GM12878 (cell line): ENCODE data around the gene TAS2R9. TPM values are rescaled to one million over a fixed set of nuclear protein-coding genes. Genes with fewer than 3 reads are reported as not detected.

Experiments
- ATAC-seq: fragments of 200-7000 bp; cut with Tn5 transposase; 3 replicates; pipeline ENCODE4 v1.9.1; 2020; ENCODE audit warnings: mild to moderate bottlenecking, moderate library complexity
- BruUV-seq: library from RNA; stranded (reverse); fragments of 400-500 nt; replicated peaks from 2 replicates; lab custom pipeline; 2021; lab: Mats Ljungman, UMichigan
- CTCF ChIA-PET: fragments of 300-600 bp; sonication (Branson Sonifier 250); formaldehyde crosslinking; extraction: SDS; loops from one replicate; lab custom pipeline; 2021; ENCODE audit warnings: inconsistent platforms; lab: Yijun Ruan, JAX
- POLR2A ChIA-PET: fragments of 350-600 bp; formaldehyde crosslinking; extraction: SDS; loops from one replicate; lab custom pipeline; 2021; ENCODE audit warnings: inconsistent platforms; lab: Charles Lee
- RAD21 ChIA-PET: fragments of 300-600 bp; sonication (Branson Sonifier 250); formaldehyde crosslinking; loops from one replicate; lab custom pipeline; 2023; ENCODE audit warnings: antibody characterized with exemption; ENCODE audit not compliant: unreplicated experiment; lab: Charles Lee
- SMC1A ChIA-PET: fragments of 300-600 bp; sonication (Branson Sonifier 250); formaldehyde crosslinking; loops from one replicate; lab custom pipeline; 2023; ENCODE audit not compliant: unreplicated experiment, uncharacterized antibody; lab: Charles Lee
- DNase-seq: peaks from one replicate; pipeline ENCODE4 v3.0.0-alpha.2; 2011; ENCODE audit warnings: low read depth, low spot score
- FAIRE-seq: peaks from 3 replicates; lab custom pipeline; 2011; peaks lifted over from hg19 to GRCh38; lab: Jason Lieb, UNC
- H2AFZ ChIP-seq: 2 replicates; pipeline ENCODE4 v1.6.0; 2011; ENCODE audit warnings: low read depth, low read length, control low read depth; ENCODE audit not compliant: control insufficient read depth
- H3K27ac ChIP-seq: 2 replicates; pipeline ENCODE4 v1.5.1; 2011; ENCODE audit warnings: control low read depth; ENCODE audit not compliant: control insufficient read depth, insufficient read depth
- H3K27me3 ChIP-seq, 2 experiments: replicated peaks in 1 of 2; 2 replicates each; pipeline versions ENCODE4 v1.6.0 to v1.6.1; 2011; ENCODE audit warnings: low read length in 1 of 2; ENCODE audit not compliant: control insufficient read depth in 2 of 2, insufficient read depth in 2 of 2
- H3K36me3 ChIP-seq, 2 experiments: 2 replicates each; pipeline ENCODE4 v1.5.1; 2011; ENCODE audit warnings: low read length in 1 of 2; ENCODE audit not compliant: control insufficient read depth in 2 of 2, insufficient read depth in 2 of 2
- H3K4me1 ChIP-seq: 2 replicates; pipeline ENCODE4 v1.6.1; 2011; ENCODE audit warnings: mild to moderate bottlenecking, low read length, moderate library complexity, mixed read lengths; ENCODE audit not compliant: control insufficient read depth, insufficient read depth
- H3K4me2 ChIP-seq: 2 replicates; pipeline ENCODE4 v1.6.0; 2011; ENCODE audit warnings: control low read depth; ENCODE audit not compliant: control insufficient read depth, insufficient read depth
- H3K4me3 ChIP-seq: fragments of 200-600 bp; sonication (generic); 2 replicates; pipeline ENCODE4 v1.5.1; 2016
- H3K79me2 ChIP-seq: 2 replicates; pipeline ENCODE4 v1.6.0; 2011; ENCODE audit warnings: low read length; ENCODE audit not compliant: control insufficient read depth, insufficient read depth
- H3K9ac ChIP-seq: 2 replicates; pipeline ENCODE4 v1.8.0; 2011; ENCODE audit warnings: low read length, control low read depth, mixed read lengths; ENCODE audit not compliant: control insufficient read depth, insufficient read depth
- H3K9me3 ChIP-seq: replicated peaks from 3 replicates; pipeline ENCODE4 v1.5.1; 2011; ENCODE audit warnings: mild to moderate bottlenecking, low read length; ENCODE audit not compliant: control insufficient read depth, insufficient read depth
- H4K20me1 ChIP-seq: 2 replicates; pipeline ENCODE4 v1.6.0; 2011; ENCODE audit not compliant: control insufficient read depth, insufficient read depth
- BMI1 ChIP-seq: fragments of 450-650 bp; IDR thresholded peaks from 2 replicates; pipeline ENCODE4 v1.6.1; 2016; ENCODE audit warnings: mild to moderate bottlenecking, moderate library complexity, borderline replicate concordance
- CREM ChIP-seq: IDR thresholded peaks from 2 replicates; pipeline ENCODE4 v1.6.1; 2014; ENCODE audit warnings: antibody characterized with exemption, low read depth
- CUX1 ChIP-seq: IDR thresholded peaks from 2 replicates; pipeline ENCODE4 v1.6.1; 2012; ENCODE audit warnings: improper control_type of control experiment, low read depth, low read length; ENCODE audit not compliant: insufficient replicate concordance
- EP300 ChIP-seq, 2 experiments: fragments of 150-350 bp in 1 of 2; IDR thresholded peaks; 2 replicates each; pipeline ENCODE4 v1.6.1; 2011 to 2012; ENCODE audit warnings: low read depth in 2 of 2, low read length in 2 of 2, borderline replicate concordance in 1 of 2, improper control_type of control experiment in 1 of 2, inconsistent platforms in 1 of 2; ENCODE audit not compliant: control insufficient read depth in 1 of 2
- HDAC6 ChIP-seq: fragments of 200-600 bp; sonication (generic); IDR thresholded peaks from one replicate; pipeline ENCODE4 v1.8.0; 2017; ENCODE audit warnings: antibody characterized with exemption; ENCODE audit not compliant: unreplicated experiment
- IKZF2 ChIP-seq, 2 experiments: fragments of 450-650 bp; IDR thresholded peaks; 2 replicates each; pipeline ENCODE4 v1.6.1; 2017; ENCODE audit warnings: mild to moderate bottlenecking in 2 of 2, moderate library complexity in 2 of 2
- IRF3 ChIP-seq: fragments of 450-650 bp; IDR thresholded peaks from 2 replicates; pipeline ENCODE4 v1.6.1; 2014; ENCODE audit warnings: mild to moderate bottlenecking
- NBN ChIP-seq: fragments of 450-650 bp; IDR thresholded peaks from 2 replicates; pipeline ENCODE4 v1.6.1; 2016
- NFYB ChIP-seq: IDR thresholded peaks from 2 replicates; pipeline ENCODE4 v1.6.1; 2011; ENCODE audit warnings: low read depth, mild to moderate bottlenecking, low read length, improper control_type of control experiment, moderate library complexity; ENCODE audit not compliant: insufficient read depth
- NKRF ChIP-seq: fragments of 450-650 bp; conservative IDR thresholded peaks from 2 replicates; pipeline ENCODE4 v1.6.1; 2017; ENCODE audit warnings: mild to moderate bottlenecking, moderate library complexity
- NR2C1 ChIP-seq: fragments of 450-650 bp; IDR thresholded peaks from 2 replicates; pipeline ENCODE4 v1.6.1; 2017; ENCODE audit warnings: antibody characterized with exemption, mild to moderate bottlenecking, moderate library complexity
- SUPT20H ChIP-seq: IDR thresholded peaks from 2 replicates; pipeline ENCODE4 v1.6.1; 2011; ENCODE audit warnings: low read depth, mild to moderate bottlenecking, low read length, moderate library complexity, borderline replicate concordance; ENCODE audit not compliant: control insufficient read depth
- TCF7 ChIP-seq: IDR thresholded peaks from 2 replicates; pipeline ENCODE4 v1.6.1; 2014; ENCODE audit warnings: antibody characterized with exemption, borderline replicate concordance
- USF2 ChIP-seq: IDR thresholded peaks from 2 replicates; pipeline ENCODE4 v1.6.1; 2011; ENCODE audit warnings: low read depth, low read length, improper control_type of control experiment, borderline replicate concordance
- WGBS: methylation state at CpG from one replicate; pipeline ENCODE4 v1.1.6; 2016; ENCODE audit warnings: low lambda C conversion rate; ENCODE audit not compliant: insufficient replicate concordance, insufficient coverage; ENCODE audit errors: missing lambda C conversion rate; 5-methylcytosine and 5-hydroxymethylcytosine counted together
- in situ Hi-C: fragments of 300-500 bp; cut with MboI; formaldehyde crosslinking; loops from 9 replicates; pipeline ENCODE4 v1.14.3; 2018; ENCODE audit warnings: mixed read lengths
- intact Hi-C: fragments of 100-400 bp; cut with micrococcal nuclease; formaldehyde crosslinking; loops from one replicate; pipeline ENCODE4 v1.14.2; 2022; ENCODE audit not compliant: unreplicated experiment
- polyA plus RNA-seq, 11 experiments: library from polyadenylated mRNA; depleted of rRNA in 4 of 11; unstranded in 6 of 11; stranded (reverse) in 5 of 11; fragments of >200 nt; fragmentation: Nextera tagmentation in 4 of 11; fragmentation: Illumina TruSeq in 1 of 11; extraction: Ambion mirVana in 4 of 11; extraction: Trizol in 1 of 11; gene quantifications; 1 replicate in 1 of 11; 2 replicates in 10 of 11; pipeline versions ENCODE4 v1.2.1 to v1.2.3, GENCODE V29; 2011 to 2016; ENCODE audit warnings: inconsistent platforms in 2 of 11, missing spikeins in 2 of 11, low read depth in 1 of 11
- total RNA-seq, 4 experiments: library from RNA; depleted of rRNA in 3 of 4; stranded (reverse); fragments of >200 nt in 3 of 4; fragmentation: Illumina TruSeq in 1 of 4; extraction: Trizol in 1 of 4; gene quantifications; 2 replicates each; pipeline versions ENCODE4 v1.2.1 to v1.2.3, GENCODE V29; 2013 to 2021

Gene TAS2R9
- total and polyA plus RNA-seq, 10 of the 15 experiments (the other 5 are each of a cell fraction or from before 2014, with no cell fraction given) = 0.08 to 0.13 TPM; not detected in 8

- ChIA-PET CTCF (interaction anchor here (1.3 kb wide), 1 partner anchor 91 kb away, joined by 3 read pairs; no protein-coding TSS in a partner anchor), RAD21 (no interaction called here), POLR2A (no interaction called here), SMC1A (interaction anchor here (1.2 kb wide), 1 partner anchor 315 kb away, joined by 4 read pairs; the partner anchor contains the start of gene SMIM10L1)
- TF ChIP-seq HDAC6 (no peak), IRF3 (no peak), NFYB (no peak), SUPT20H (no peak), USF2 (no peak), BMI1 (no peak), EP300 (IDR thresholded peaks at IDR 0.05; ENCODE audit: borderline replicate concordance in 1 of 2, control insufficient read depth in 1 of 2, low read depth in 2 of 2, low read length in 2 of 2) (no peak), NKRF (no peak), TCF7 (no peak), CUX1 (no peak), CREM (no peak), NBN (no peak), NR2C1 (no peak), IKZF2 (IDR thresholded peaks at IDR 0.05) (no peak)
- in situ Hi-C loops = no loop called here
- intact Hi-C loops = no loop called here
- WGBS = 100% methylated on average over 2 of the region's 2 CpGs
- Histone ChIP-seq H3K4me1 (no peaks in the 10 kb centered on the region), H3K4me3 (no peak overlapping the region), H3K36me3 (peaks cover 0 to 3% of the 10 kb centered on the region in 2 experiments; a peak in 2 of 4 replicates), H3K79me2 (no peaks in the 10 kb centered on the region), H4K20me1 (no peaks in the 10 kb centered on the region), H3K27ac (no peak overlapping the region), H3K9ac (no peak overlapping the region), H2AFZ (no peak overlapping the region), H3K9me3 (peaks cover 8% of the 10 kb centered on the region), H3K4me2 (no peak overlapping the region), H3K27me3 (no peaks in the 10 kb centered on the region)
- ATAC-seq (no peak), FAIRE-seq (no peak), DNase-seq (no peak)
- BruUV-seq = no TSS peak
These were observed 45.8 kb upstream of the TAS2R9 start for GRCh38 chr12:10855807-10856206.
